SK-N-MC (cell line): ENCODE data around the gene TRIM41.

Experiments
- EZH2 ChIP-seq: fragments of 200-600 bp; sonication (generic); IDR thresholded peaks from one replicate; pipeline ENCODE4 v1.6.1; 2017; ENCODE audit warnings: antibody characterized with exemption
- FOXP2 ChIP-seq: optimal IDR thresholded peaks from 2 replicates; pipeline ENCODE3; 2011; ENCODE audit warnings: mild to moderate bottlenecking, moderate library complexity; ENCODE audit not compliant: insufficient read depth; ENCODE audit errors: extremely low read length, control extremely low read depth
- POLR2AphosphoS5 ChIP-seq: IDR thresholded peaks from 2 replicates; pipeline ENCODE4 v1.6.1; 2012; ENCODE audit warnings: mild to moderate bottlenecking, low read depth, low read length, borderline replicate concordance

- TF ChIP-seq EZH2 (no peak), POLR2AphosphoS5 (no peak), FOXP2 (no peak)
These were observed 25.6 kb upstream of the TRIM41 start for GRCh38 chr5:181197326-181197951.
